Activated B cell treated with CpG ODN at 0.5 μM for 24 hours (primary cell): Measurements from ENCODE around the gene FAM53B. TPM values are rescaled to one million over a fixed set of nuclear protein-coding genes. Genes with fewer than 3 reads are reported as not detected.

Experiments
- ATAC-seq: fragments of 200-7000 bp; cut with Tn5 transposase; one replicate; pipeline ENCODE4 v1.10.0; 2021; ENCODE audit warnings: low read depth, mild to moderate bottlenecking, moderate library complexity
- CTCF ChIA-PET: fragments of 350-600 bp; sonication (Branson Sonifier 250); formaldehyde crosslinking; loops from one replicate; lab custom pipeline; 2021; ENCODE audit warnings: antibody characterized with exemption; lab: Charles Lee
- POLR2A ChIA-PET: fragments of 350-600 bp; sonication (Branson Sonifier 250); formaldehyde crosslinking; loops from one replicate; lab custom pipeline; 2021; ENCODE audit warnings: antibody characterized with exemption; lab: Charles Lee
- DNase-seq: peaks from one replicate; pipeline ENCODE4 v3.0.0; 2022
- H3K27ac Mint-ChIP-seq: one replicate; pipeline ENCODE4 v1.8.0; 2020; ENCODE audit warnings: mixed read lengths
- H3K27me3 Mint-ChIP-seq: one replicate; pipeline ENCODE4 v1.8.0; 2021; ENCODE audit warnings: mixed read lengths
- H3K36me3 Mint-ChIP-seq: one replicate; pipeline ENCODE4 v1.8.0; 2021; ENCODE audit warnings: low read depth, mixed read lengths
- H3K4me1 Mint-ChIP-seq: one replicate; pipeline ENCODE4 v1.8.0; 2021; ENCODE audit warnings: mixed read lengths
- H3K4me3 Mint-ChIP-seq: one replicate; pipeline ENCODE4 v1.8.0; 2020; ENCODE audit warnings: mild to moderate bottlenecking, mixed read lengths
- H3K9me3 Mint-ChIP-seq: one replicate; pipeline ENCODE4 v1.8.0; 2020; ENCODE audit warnings: mixed read lengths
- CTCF ChIP-seq: fragments of 200-600 bp; IDR thresholded peaks from one replicate; pipeline ENCODE4 v1.8.0; 2022; ENCODE audit warnings: antibody characterized with exemption, mild to moderate bottlenecking
- intact Hi-C: fragments of 100-400 bp; cut with micrococcal nuclease; formaldehyde crosslinking; loops from one replicate; pipeline ENCODE4 v1.15.1; 2024
- total RNA-seq: library from RNA; stranded (reverse); gene quantifications from 2 replicates; pipeline ENCODE4 v1.2.3, GENCODE V29; 2022

The FAM53B gene
- total RNA-seq, 1 donor from 2014 or later: 73.9 TPM

GRCh38 chr10:124624006-124624405 is 120.2 kb downstream of the FAM53B start:
- H3K9me3 Mint-ChIP-seq: no peaks in the 10 kb centered on the region
- ChIA-PET CTCF (interaction anchor here (1.6 to 2.0 kb wide), 3 partner anchors 89 to 121 kb away, joined by 5 to 7 read pairs (median 7); no protein-coding TSS in a partner anchor), POLR2A (interaction anchor here (0.6 to 15.9 kb wide), 6 partner anchors 9 to 118 kb away, joined by 3 to 207 read pairs (median 4); no protein-coding TSS in a partner anchor)
- no peak for TF ChIP-seq CTCF
- peaks cover 99% of the 10 kb centered on the region for H3K4me1 Mint-ChIP-seq
- peak overlapping the region; percentile 95 for H3K27ac Mint-ChIP-seq
- no peak overlapping the region for H3K4me3 Mint-ChIP-seq
- ATAC-seq (no peak), DNase-seq (no peak)
- H3K27me3 Mint-ChIP-seq: no peaks in the 10 kb centered on the region
- peaks cover 28% of the 10 kb centered on the region for H3K36me3 Mint-ChIP-seq
- intact Hi-C loops: loop anchor here (1.0 kb wide), 1 partner anchor 84 kb away; no protein-coding TSS in a partner anchor

GRCh38 chr10:124622866-124623536 is 121.2 kb downstream of the FAM53B start:
- no peak for TF ChIP-seq CTCF
- ATAC-seq (no peak), DNase-seq (no peak)
- ChIA-PET POLR2A (interaction anchor here (0.6 to 15.9 kb wide), 2 partner anchors 19 to 23 kb away, joined by 4 to 207 read pairs; no protein-coding TSS in a partner anchor), CTCF (no interaction called here)
- Mint-ChIP-seq H3K4me1 (peaks cover 99% of the 10 kb centered on the region), H3K36me3 (peaks cover 29% of the 10 kb centered on the region), H3K9me3 (no peaks in the 10 kb centered on the region), H3K27ac (peak overlapping the region; percentile 95), H3K4me3 (no peak overlapping the region), H3K27me3 (no peaks in the 10 kb centered on the region)
- intact Hi-C loops: no loop called here

- no peak for TF ChIP-seq CTCF
- H3K4me1 Mint-ChIP-seq: peaks cover 99% of the 10 kb centered on the region
- H3K9me3 Mint-ChIP-seq: no peaks in the 10 kb centered on the region
- CTCF ChIA-PET: interaction anchor here (3.6 kb wide), 1 partner anchor 96 kb away, joined by 24 read pairs; no protein-coding TSS in a partner anchor
- intact Hi-C loops: no loop called here
- POLR2A ChIA-PET: interaction anchor here (0.6 to 15.9 kb wide), 6 partner anchors 11 to 317 kb away, joined by 3 to 207 read pairs (median 34); no protein-coding TSS in a partner anchor
- H3K4me3 Mint-ChIP-seq: no peak overlapping the region
- DNase-seq (no peak), ATAC-seq (no peak)
- peak overlapping the region; percentile 96 for H3K27ac Mint-ChIP-seq
- H3K27me3 Mint-ChIP-seq: no peaks in the 10 kb centered on the region
- peaks cover 29% of the 10 kb centered on the region for H3K36me3 Mint-ChIP-seq
These were observed 122.0 kb downstream of the FAM53B start for GRCh38 chr10:124622158-124622557.

GRCh38 chr10:124621637-124622036 is 122.5 kb downstream of the FAM53B start:
- Mint-ChIP-seq H3K4me3 (no peak overlapping the region), H3K9me3 (no peaks in the 10 kb centered on the region), H3K36me3 (peaks cover 32% of the 10 kb centered on the region), H3K27ac (peak overlapping the region; percentile 96), H3K4me1 (peaks cover 99% of the 10 kb centered on the region), H3K27me3 (no peaks in the 10 kb centered on the region)
- POLR2A ChIA-PET: interaction anchor here (0.6 to 15.9 kb wide), 11 partner anchors 10 to 317 kb away, joined by 3 to 207 read pairs (median 13); partner anchors contain the start of genes ABRAXAS2 and OAT
- DNase-seq: no peak
- CTCF ChIA-PET: interaction anchor here (1.5 to 3.6 kb wide), 2 partner anchors 97 to 124 kb away, joined by 5 to 24 read pairs; no protein-coding TSS in a partner anchor
- intact Hi-C loops: no loop called here
- no peak for TF ChIP-seq CTCF
- no peak for ATAC-seq
